HG03066 (cell line): ENCODE measurements around the gene ATF6B.
"Not testable (repeated sequence)": the region's sequence is repeated elsewhere in the genome, so short reads cannot be mapped to it uniquely, and the experiment has no call there.

Experiments
- ATAC-seq: cut with Tn5 transposase; IDR thresholded peaks from one replicate; pipeline ENCODE4 v1.9.1; 2021; ENCODE audit warnings: low read depth; ENCODE audit not compliant: unreplicated experiment

ATF6B gene

DNA sequence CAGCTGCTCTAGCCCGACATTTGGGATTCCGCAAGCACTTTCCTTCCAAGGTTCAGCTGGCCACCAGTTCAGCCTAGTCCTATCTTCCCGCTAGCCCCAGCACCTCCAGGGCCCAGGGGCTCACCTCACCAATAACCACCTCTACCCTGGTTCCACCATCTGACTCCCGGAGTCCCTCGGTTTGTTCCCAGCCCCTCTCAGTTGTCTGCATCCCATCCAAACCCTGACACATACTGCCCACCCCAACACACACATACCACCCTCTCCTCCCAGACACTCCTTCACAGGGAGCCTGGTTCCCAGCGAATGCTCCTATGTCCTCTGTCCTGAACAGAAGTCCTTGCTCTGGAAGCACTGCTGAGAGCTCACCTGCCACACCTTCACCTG, 19.3 kb downstream of the ATF6B start:
- ATAC-seq, result no peak

DNA sequence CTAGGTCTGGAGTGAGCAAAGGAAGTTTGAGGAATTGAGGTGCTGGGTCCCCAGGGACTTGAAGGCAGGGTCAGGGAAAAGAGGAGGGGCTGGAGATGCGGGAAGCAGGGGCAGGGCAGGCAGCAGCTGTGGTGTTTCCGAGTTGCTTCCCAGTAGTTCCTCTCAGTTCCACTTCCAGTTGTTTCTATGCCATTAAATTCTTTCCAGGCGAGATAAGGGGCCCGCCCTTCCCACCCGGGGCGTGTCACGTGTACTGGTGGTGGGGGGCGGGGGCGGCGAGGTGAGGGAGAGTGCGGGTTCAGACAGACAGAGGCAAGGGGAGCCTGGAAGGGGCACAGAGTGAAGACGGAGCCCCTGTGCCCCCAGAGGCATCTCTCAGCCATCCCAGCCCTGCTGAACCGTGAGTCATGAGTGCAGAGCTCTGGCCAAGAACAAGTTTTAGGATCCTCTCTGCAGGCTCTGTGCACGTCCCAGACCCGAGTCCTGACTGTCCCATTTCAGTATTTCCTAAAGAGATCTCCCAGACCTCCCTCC, 19.9 kb downstream of the ATF6B start:
- no peak for ATAC-seq

GRCh38 chr6:32107406-32107805, 20.6 kb downstream of the ATF6B start:
- ATAC-seq, result no peak

GRCh38 chr6:32105433-32105832, 22.6 kb downstream of the ATF6B start:
- no peak for ATAC-seq

GRCh38 chr6:32102255-32102654, 25.8 kb downstream of the ATF6B start:
- no peak for ATAC-seq

DNA sequence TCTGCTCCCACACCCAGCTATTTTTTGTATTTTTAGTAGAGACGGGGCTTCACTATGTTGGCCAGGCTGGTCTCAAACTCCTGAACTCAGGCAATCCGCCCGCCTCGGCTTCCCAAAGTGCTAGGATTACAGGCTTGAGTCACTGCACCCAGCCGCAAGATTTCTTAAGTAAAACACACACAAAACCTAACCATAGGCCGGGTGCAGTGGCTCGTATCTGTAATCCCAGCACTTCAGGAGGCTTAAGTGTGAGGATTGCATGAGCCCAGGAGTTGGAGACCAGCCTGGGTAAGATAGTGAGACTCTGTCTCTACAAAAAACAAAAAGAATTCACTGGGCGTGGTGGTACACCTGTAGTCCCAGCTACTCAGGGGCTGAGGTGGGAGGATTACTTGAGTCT, 27.8 kb downstream of the ATF6B start:
- not testable (repeated sequence) for ATAC-seq

DNA sequence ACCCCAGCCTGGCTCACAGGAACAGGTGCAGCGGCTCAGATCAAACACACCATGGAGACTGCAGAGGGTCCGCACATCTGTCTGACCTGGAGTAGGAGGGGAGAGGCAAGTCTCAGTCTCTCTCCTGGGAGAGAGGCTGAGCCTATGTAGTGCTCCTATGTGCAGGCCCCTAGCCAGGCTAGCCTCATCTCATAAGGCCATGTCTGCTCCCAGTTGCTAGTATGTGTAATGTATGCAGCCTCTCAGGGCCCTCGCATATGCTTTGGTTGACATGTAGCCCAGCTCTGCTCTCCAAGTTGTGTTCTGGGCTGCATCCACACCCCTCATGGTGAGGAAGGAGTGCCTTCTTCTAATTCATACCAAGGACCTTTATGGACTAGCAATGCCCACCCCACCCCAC, 30.7 kb downstream of the ATF6B start:
- no peak for ATAC-seq

DNA sequence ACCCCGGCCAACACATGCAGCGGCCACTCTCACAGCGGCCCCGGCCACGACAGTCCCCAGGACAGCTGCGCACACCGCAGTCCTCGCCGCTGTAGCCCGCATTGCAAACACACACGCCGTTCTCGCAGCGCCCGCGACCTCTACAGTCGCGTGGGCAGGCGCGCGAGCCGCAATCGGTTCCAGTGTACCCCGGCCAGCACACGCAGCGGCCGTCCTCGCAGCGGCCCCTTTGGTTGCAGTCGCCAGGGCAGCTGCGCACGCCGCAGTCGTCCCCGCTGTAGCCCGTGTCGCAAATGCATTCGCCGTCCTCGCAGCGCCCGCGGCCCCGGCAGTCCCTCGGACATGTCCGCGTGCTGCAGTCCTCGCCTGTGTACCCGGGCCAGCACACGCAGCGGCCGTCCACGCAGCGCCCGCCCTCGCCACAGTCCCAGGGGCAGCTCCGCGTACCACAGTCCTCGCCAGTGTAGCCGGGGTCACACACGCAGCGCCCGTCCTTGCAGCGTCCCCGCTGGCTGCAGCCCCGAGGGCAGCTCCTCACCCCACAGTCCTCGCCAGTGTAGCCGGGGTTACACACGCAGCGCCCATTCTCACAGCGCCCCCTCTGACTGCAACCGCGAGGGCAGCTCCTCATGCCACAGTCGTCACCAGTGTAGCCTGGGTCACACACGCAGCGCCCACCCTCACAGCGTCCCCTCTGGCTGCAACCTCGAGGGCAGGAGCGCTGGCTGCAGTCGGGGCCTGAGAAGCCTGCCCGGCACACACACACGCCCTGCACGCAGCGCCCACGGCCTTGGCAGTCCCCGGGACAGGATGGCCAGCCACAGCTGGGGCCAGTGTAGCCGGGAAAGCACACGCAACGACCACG, 31.4 kb downstream of the ATF6B start:
- ATAC-seq, result no peak

DNA sequence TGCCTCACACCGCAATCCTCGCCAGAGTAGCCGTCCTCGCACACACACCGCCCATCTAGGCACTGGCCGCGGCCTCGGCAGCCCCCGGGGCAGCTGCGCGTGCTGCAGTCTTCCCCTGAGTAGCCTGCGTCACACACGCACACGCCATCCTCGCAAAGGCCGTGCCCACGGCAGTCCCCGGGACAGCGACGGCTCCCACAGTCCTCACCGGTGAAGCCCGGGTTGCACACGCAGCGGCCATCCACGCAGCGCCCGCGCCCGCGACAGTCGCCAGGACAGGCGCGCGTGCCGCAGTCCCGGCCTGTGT, 32.0 kb downstream of the ATF6B start:
- ATAC-seq, result no peak

- ATAC-seq, result no peak
Measured at GRCh38 chr6:32095338-32096086, 32.5 kb downstream of the ATF6B start.

GRCh38 chr6:32092760-32093497, 35.1 kb downstream of the ATF6B start:
- ATAC-seq, result no peak

- no peak for ATAC-seq
Measured at GRCh38 chr6:32089082-32089828, 38.8 kb downstream of the ATF6B start.

DNA sequence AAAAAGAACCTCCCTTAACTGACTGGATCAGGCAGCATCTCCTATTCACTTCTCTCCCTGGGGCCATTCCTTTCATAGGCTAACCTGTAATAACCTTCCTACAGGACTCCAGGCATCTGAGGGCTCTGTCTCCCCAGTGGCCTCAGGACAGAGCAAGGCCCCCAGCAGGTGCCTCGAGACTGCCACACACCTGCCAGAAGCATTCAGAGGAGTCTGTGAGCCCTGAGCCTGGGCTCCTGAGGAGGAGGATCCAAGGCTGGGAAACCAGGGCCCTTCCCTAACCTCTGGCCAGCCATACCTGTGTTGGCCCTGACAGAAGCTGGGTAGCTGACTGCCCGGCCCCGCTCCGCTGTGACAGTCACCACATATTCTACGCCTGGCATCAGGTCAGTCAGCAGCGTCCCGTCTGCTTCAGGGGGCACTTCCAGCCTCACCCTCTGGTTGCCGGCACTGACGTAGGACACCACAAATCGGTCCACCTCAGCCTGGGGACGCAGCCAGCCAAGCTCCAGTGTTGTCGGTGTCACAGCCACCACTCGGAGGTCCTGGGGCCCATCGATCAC, 39.5 kb downstream of the ATF6B start:
- ATAC-seq, result no peak

DNA sequence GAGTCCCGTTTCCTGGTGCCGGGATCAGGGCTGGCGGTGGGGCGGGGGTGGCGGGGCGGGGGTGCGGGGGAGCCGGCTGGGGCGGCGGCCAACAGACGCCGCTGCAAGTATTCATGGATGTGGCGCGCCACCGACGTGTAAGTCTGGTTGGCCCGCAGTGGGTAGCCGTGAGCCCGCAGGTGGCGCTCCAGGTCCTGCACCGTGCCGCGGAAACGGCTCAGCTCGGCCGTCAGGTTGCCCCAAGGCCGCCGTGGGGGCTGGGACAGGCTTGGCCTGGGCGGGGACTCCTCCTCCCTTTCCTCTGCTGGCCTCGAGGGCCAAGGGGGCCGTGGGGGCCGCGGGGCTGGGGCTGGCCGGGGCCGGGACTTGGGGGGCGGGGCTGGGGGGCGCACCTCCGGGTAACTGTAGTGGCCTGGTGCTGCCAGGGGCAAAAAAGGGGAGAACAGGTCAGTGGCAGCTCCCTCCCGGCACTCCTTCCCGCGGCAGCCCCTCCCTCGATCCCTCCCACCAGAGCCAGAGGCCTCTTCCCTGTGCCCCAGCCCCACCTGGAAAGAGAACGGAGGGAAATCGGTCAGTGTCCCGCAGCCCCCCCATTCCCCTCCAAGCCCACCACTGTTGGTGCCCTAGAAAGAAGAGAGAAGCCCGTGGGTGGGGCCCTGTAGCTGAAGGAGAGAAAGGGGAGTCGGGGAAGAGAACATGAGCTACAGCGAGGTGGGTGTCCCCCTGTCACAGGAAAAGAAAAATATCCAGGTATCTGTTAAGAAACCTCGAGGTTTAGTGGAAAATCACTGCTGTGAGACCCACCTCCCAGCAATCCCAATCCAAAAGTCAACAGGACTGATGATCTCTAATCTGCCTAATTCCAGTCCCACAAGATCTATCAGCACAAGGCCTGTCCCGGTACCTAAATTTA, 40.2 kb downstream of the ATF6B start:
- ATAC-seq, result no peak

DNA sequence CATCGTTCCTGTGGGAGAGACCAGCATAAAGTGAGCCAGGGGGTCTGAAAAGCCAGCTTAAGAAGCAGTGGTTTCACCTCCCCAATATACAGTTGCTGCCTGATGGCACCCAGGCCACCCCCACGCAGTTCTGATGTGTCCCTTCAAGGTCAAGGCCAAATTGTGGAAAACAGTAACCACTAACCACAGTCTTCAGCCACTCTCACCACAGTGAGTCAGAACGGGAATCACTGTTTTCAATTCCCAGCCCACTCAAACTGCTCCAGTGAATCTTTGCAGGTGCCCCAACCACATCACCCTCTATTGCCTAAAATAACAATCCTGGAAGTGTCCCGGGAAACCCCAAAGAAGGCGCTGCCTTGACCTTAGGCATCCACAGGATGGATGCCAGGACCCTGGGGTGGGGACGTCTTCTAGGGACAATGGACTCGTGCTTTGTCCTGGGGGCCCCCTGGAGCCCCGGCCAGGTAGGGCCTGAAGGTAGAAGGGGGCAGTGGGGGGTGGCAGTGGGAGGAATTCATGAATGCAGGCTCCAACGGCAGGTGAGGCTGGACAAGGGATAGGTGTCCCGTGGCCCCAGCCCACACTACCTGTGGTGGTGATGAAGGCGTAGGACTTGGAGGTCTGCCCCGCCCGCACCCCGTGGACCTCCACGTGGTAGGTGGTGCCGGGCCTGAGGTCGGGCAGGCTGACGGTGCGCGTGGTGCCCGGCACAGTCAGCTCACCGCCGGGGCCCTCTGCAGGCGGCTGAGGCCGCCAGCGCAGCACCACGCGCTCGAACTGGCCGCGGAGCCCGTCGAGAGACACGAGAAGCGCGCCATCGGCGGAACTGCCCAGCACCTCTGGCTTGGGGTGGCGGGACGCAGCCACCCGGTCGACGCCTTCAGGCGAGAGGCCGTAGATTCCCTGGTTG, 41.1 kb downstream of the ATF6B start:
- no peak for ATAC-seq

- no peak for ATAC-seq
Measured at GRCh38 chr6:32085759-32086459, 42.1 kb downstream of the ATF6B start.

- ATAC-seq, result no peak
Measured at GRCh38 chr6:32084780-32085179, 43.3 kb downstream of the ATF6B start.
